ENCODE measurements around the gene SEPTIN2.

The SEPTIN2 gene

GRCh38 chr2:241350530-241350877 is 34.8 kb downstream of the SEPTIN2 start:
- TF ChIP-seq CTCF (IDR thresholded peaks at IDR 0.05; ENCODE audit: control insufficient read depth, extremely low read depth, insufficient read depth) = no peak
- H3K4me3 ChIP-seq (ENCODE audit: low read depth, low read length) = no peak overlapping the region
- DNase-seq (ENCODE audit: low read depth) = no peak

GRCh38 chr2:241350878-241351639 is 35.3 kb downstream of the SEPTIN2 start:
- H3K4me3 ChIP-seq (ENCODE audit: low read depth, low read length) = no peak overlapping the region
- TF ChIP-seq CTCF (IDR thresholded peaks at IDR 0.05; ENCODE audit: control insufficient read depth, extremely low read depth, insufficient read depth) = no peak
- DNase-seq (ENCODE audit: low read depth) = no peak

- DNase-seq (ENCODE audit: low read depth) = no peak
- H3K4me3 ChIP-seq (ENCODE audit: low read depth, low read length) = no peak overlapping the region
- TF ChIP-seq CTCF (IDR thresholded peaks at IDR 0.05; ENCODE audit: control insufficient read depth, extremely low read depth, insufficient read depth) = no peak
These were observed 35.9 kb downstream of the SEPTIN2 start for GRCh38 chr2:241351640-241352031.

- H3K4me3 ChIP-seq (ENCODE audit: low read depth, low read length) = peak overlapping the region; percentile 8; the same call in 1 of the 2 replicates
- DNase-seq (ENCODE audit: low read depth) = peak; percentile 91
- TF ChIP-seq CTCF (IDR thresholded peaks at IDR 0.05; ENCODE audit: control insufficient read depth, extremely low read depth, insufficient read depth) = no peak
These were observed 36.5 kb downstream of the SEPTIN2 start for GRCh38 chr2:241352227-241352626.

- no peak for TF ChIP-seq CTCF (IDR thresholded peaks at IDR 0.05; ENCODE audit: control insufficient read depth, extremely low read depth, insufficient read depth)
- H3K4me3 ChIP-seq (ENCODE audit: low read depth, low read length) = peak overlapping the region; percentile 27
- peak; percentile 70 for DNase-seq (ENCODE audit: low read depth)
These were observed 39.2 kb downstream of the SEPTIN2 start for GRCh38 chr2:241354668-241355658.

GRCh38 chr2:241355983-241356870 is 40.5 kb downstream of the SEPTIN2 start, which contains the start of gene FARP2:
TSS of gene FARP2 (plus strand) at chr2:241356285. CDS start at chr2:241373108, 16,823 bp downstream.
- H3K4me3 ChIP-seq (ENCODE audit: low read depth, low read length) = peak within 1 kb of the TSS; percentile 92
- TF ChIP-seq CTCF (IDR thresholded peaks at IDR 0.05; ENCODE audit: control insufficient read depth, extremely low read depth, insufficient read depth) = no peak
- DNase-seq (ENCODE audit: low read depth) = peak; percentile 95

Data from LNCaP clone FGC (cell line).